GM19238 (cell line): ENCODE data around the gene AKAP6.

Experiments
- DNase-seq: peaks from one replicate; pipeline ENCODE4 v3.0.0; 2011; ENCODE audit warnings: low spot score; ENCODE audit not compliant: insufficient read length

AKAP6 gene

DNA sequence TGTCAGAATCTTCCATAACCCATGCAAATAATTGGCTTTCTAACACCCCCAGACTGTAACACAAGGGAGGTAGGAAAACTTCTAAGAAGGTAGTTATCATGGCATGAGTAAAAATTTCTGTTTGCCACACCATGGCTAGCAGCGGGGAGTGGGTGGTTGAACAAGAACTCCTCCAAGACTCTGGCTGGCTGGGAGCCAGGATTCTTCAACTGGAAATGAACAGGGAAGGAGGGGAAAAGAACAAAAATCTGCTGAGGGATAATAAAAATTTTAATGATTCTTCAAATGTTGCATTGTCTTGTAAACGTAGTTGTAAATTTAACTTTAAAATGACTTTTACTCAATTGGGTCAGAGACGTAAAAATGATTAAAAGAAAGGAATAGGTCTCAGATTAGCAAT, 78.9 kb downstream of the AKAP6 start:
- DNase-seq = no peak

DNA sequence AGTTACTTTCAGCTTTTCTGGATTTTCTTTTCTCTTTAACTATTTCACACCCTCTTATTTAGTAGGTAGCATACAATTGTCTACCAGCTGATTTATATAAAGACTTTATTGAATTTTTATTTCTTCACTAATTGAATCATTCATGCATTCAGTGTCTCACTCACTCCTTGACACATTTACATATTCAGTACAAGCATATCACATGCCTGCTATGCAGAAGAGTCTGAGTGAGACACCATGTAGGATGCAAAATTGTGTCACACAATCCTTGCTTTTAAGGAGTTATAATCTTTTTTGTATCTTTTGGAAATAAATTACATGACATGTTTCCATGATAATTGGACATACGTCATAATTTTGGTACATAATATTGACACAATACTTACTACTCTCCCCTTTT, 83.0 kb downstream of the AKAP6 start:
- DNase-seq = no peak

GRCh38 chr14:32412532-32412931, 83.4 kb downstream of the AKAP6 start:
- no peak for DNase-seq

GRCh38 chr14:32413967-32414640, 85.0 kb downstream of the AKAP6 start:
- no peak for DNase-seq

DNA sequence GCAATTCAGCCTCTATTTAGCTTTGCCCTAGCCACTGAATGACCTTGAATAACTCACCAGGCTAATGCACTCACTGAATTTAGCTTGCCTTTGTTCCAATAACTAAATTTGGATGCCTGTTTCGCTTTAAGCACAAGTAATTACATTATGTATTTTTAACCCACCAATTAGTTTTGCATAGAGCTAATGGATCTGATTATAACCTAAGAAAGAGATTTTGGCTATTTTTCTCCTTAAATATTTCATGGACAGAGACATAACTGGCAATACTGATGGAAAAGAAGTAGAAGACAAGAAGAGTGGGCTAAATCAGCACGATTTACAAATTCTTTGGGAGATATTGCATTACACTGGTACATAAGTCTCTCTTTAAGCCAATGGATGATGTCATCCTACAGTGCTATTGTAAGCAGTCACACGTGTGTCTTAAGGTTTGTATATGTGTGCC, 85.7 kb downstream of the AKAP6 start:
- DNase-seq = no peak

- DNase-seq = no peak
Observed at GRCh38 chr14:32417956-32418552, 89.0 kb downstream of the AKAP6 start.

DNA sequence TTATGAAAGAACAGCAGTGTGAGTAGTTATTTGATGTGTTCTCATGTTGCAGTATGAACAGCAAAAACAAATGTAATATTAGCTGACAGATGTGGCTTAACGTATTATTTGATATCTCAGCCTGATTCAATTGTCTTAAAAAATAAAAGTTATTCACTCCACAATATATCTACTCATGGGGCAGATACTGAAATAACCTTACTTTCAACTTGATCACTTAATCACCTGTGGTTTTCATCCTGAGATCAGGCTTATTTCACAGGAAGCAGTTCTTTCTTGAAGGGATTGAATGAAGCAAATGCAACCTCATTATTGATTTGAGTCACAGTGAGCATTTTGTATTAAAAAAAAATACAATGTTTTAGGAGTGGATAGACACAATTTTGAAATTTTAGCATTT, 90.3 kb downstream of the AKAP6 start:
- DNase-seq = no peak

GRCh38 chr14:32421781-32422180, 92.7 kb downstream of the AKAP6 start:
- no peak for DNase-seq

DNA sequence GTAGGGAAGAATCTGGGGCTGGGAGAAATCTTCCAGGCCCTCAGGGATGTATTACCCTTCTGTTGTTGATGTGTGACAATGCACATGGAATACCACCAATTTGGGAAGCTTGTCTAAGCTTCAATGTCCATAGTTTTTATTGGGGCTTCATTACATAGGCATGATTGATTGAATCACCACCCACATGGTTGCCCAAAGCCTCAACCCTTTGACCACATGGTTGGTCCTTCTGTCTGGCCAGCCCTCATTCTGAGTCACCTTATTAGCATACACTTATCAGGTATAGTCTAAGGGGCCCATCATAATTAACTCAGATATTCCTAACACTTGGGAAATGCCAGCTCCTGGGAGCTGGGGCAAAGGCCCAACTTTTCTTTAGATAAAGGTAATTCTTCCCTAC, 93.3 kb downstream of the AKAP6 start:
- no peak for DNase-seq

DNA sequence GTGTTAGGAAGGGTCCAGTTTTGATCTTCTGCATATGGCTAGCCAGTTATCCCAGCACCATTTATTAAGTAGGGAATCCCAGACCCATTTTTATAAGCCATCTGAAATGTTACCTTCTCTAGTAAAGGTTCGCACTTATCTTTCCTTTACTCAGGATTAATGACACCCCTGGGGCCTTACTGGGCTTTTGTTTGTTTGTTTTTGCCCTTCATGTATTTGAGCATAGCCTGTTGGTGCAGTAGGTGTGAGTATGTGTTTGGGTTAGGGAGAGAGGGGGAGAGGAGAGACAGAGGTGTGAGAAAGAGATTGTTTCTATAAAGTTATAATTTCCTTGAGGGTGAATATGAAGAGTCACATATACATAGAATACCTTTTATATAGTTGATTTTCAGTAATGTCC, 96.9 kb downstream of the AKAP6 start:
- DNase-seq = no peak

DNA sequence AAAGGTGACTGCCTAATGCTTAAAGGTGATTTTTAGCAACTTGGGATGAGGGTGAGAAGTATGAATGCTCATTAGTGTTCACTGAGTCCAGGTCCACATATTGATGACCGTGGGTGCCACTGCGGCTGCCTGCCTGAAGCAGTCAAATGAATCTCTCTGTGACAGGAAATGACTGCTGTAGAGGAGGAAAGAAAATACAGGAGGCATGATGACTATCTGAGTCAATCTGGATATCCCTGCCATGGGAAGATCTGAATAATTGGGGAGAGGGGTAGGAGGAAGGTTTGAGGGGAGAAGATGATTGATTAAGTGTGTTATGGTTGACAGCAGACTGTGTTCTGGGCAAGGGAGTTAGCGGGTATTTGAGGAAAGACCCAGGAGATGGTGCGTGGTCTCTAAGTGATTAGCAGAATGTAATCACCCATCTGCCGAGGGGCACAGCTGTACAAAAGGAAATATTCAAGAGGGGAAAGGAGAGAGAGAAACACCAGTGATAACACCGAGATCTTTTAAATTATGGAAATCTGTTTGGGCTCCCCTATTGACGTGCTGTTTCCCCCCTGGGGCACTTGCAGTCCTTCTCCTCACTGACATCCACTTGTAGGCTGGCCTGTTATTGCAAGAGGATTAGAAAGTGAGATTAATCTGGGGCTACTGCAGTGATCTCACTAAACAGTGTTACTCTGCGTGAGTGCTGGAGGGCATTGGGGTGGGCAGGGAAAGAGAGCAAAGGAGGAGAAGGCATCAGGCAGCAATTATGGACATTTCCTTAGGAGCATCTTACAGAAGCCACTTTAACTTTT, 97.7 kb downstream of the AKAP6 start:
- no peak for DNase-seq

- DNase-seq = no peak
Observed at GRCh38 chr14:32427726-32428528, 98.8 kb downstream of the AKAP6 start.

DNA sequence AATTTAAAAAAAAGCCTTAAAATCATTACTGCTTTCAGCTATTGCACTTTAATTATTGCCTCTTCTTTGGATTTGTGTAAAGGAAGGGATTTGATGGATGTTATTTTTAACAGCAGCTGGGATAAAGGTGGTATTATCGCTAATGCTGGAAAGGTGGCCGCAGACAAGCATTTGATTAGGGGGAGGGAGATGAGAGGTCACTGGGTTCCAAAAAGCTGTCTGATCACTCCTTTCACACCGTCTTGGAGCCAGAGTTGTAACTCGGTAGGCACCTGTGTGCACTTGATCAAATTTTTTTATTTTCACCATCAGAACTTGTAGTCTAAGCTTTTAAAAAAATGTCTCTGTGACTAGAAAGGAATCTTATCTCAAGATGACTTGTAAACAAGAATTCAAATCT, 99.8 kb downstream of the AKAP6 start:
- DNase-seq = no peak

DNA sequence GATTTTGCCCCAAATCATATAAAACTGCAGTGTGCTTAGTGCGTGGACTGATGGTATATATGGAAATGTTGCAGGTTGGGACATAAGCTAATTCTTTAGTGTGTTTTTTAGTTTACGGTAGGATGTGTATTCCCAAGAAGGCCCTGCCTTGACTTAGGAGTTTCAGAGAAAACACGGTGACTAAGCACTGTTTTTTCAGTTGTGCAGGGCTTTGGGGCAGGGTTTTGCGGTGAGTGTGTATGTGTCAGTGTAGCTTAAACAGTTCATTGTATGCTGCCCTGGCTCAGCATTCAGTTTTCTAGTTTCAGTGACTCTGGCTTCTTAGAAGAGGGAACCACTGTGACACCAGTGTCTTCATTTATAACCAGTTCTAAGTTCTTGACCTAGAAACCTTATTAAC, 101.2 kb downstream of the AKAP6 start:
- DNase-seq = no peak

GRCh38 chr14:32432813-32433538, 103.9 kb downstream of the AKAP6 start:
- DNase-seq = no peak

DNA sequence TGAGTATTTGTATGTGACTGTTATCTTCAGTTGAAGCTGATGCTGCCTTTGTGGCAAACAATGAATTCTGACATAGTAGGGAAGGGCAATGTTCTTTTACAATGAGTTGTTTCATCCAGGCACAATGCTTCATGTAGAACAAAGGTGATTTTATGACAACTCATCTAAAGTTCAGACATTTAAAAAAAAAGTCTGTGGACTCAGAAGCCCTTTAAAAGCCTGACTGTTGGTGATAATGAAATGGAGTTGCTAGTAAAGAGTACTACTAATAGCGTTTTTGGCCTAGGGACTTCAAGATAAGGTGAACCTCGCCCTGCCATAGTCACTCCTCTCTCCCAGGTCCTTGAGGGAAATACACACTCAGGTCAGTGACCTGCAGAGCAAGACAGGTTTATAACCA, 105.1 kb downstream of the AKAP6 start:
- DNase-seq = no peak

- DNase-seq = no peak
Observed at GRCh38 chr14:32434880-32435279, 105.8 kb downstream of the AKAP6 start.

DNA sequence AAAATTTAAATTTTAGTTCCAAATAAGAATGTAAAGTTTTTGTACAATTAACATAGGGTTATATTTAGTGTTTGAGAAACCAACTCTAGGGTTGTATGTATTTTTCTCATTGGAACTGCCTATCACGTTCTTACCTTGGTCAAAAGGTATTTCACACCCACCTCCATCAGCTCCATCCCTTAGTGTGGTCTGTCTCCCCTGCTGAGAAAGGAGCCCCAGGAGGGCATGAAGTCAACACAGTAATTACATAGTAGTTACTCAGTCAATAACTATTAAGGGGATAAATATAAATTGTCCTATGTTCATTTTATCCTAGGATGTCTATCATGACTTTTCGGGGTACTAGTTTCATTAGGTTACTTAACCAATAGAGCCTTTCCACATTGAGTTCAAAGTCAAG, 106.3 kb downstream of the AKAP6 start:
- DNase-seq = no peak

- no peak for DNase-seq
Observed at GRCh38 chr14:32436993-32437392, 107.9 kb downstream of the AKAP6 start.

GRCh38 chr14:32438517-32438916, 109.4 kb downstream of the AKAP6 start:
- DNase-seq = no peak
